ENCODE results near the gene OTUB2. TPM values are rescaled to one million over a fixed set of nuclear protein-coding genes. Genes with fewer than 3 reads are reported as not detected.

The OTUB2 gene
- total and polyA plus RNA-seq, 2 of the 8 experiments (the other 6 are each of a cell fraction or from before 2014, with no cell fraction given) = 2.2 to 4.2 TPM

- TF ChIP-seq RNF2 (IDR thresholded peaks at IDR 0.05; ENCODE audit: borderline replicate concordance, low read depth, low read length, missing control alignments, poor library complexity, severe bottlenecking) (no peak), EZH2 (IDR thresholded peaks at IDR 0.05; ENCODE audit: low read depth, low read length, severe bottlenecking) (no peak), MAX (IDR thresholded peaks at IDR 0.05) (no peak), SP2 (IDR thresholded peaks at IDR 0.05; ENCODE audit: low read length) (no peak)
These were observed 19.0 kb downstream of the OTUB2 start (continued) for GRCh38 chr14:94045101-94045500.

Measured in H1 (cell line).